Measurements from ENCODE around the gene CLCNKB.
"Not testable (repeated sequence)": the region's sequence is repeated elsewhere in the genome, so short reads cannot be mapped to it uniquely, and the experiment has no call there.

The CLCNKB gene

GRCh38 chr1:16015960-16016901 lies 27.4 kb upstream of the CLCNKB start:
- no peak for DNase-seq

GRCh38 chr1:16017076-16017460 lies 26.5 kb upstream of the CLCNKB start:
- no peak for DNase-seq

- no peak for DNase-seq
Observed at GRCh38 chr1:16017461-16018303, 25.9 kb upstream of the CLCNKB start, which contains the start of gene HSPB7. TSS of gene HSPB7 (minus strand) at chr1:16018043. CDS start at chr1:16017963, 80 bp downstream.

- DNase-seq: no peak
Observed at GRCh38 chr1:16018308-16018707, 25.3 kb upstream of the CLCNKB start.

GRCh38 chr1:16018749-16019643 lies 24.6 kb upstream of the CLCNKB start:
- DNase-seq: no peak

- DNase-seq: no peak
Observed at GRCh38 chr1:16019644-16020277, 23.8 kb upstream of the CLCNKB start.

- no peak for DNase-seq
Observed at GRCh38 chr1:16020325-16020724, 23.3 kb upstream of the CLCNKB start.

GRCh38 chr1:16020878-16021277 lies 22.7 kb upstream of the CLCNKB start:
- not testable (repeated sequence) for DNase-seq

GRCh38 chr1:16021681-16022080 lies 21.9 kb upstream of the CLCNKB start, which contains the start of gene CLCNKA:
TSS of gene CLCNKA (plus strand) at chr1:16022036. CDS start at chr1:16022620, 584 bp downstream.
- DNase-seq: peak; percentile 41

GRCh38 chr1:16022393-16022792 lies 21.2 kb upstream of the CLCNKB start:
- DNase-seq: no peak

GRCh38 chr1:16023050-16023653 lies 20.4 kb upstream of the CLCNKB start:
- no peak for DNase-seq

- not testable (repeated sequence) for DNase-seq
Observed at GRCh38 chr1:16026302-16026701, 17.3 kb upstream of the CLCNKB start.

- no peak for DNase-seq
Observed at GRCh38 chr1:16026723-16027484, 16.7 kb upstream of the CLCNKB start.

GRCh38 chr1:16028237-16029002 lies 15.2 kb upstream of the CLCNKB start:
- DNase-seq: no peak

- DNase-seq: not testable (repeated sequence)
Observed at GRCh38 chr1:16029003-16029268, 14.6 kb upstream of the CLCNKB start.

GRCh38 chr1:16029288-16029687 lies 14.3 kb upstream of the CLCNKB start:
- no peak for DNase-seq

GRCh38 chr1:16031551-16031950 lies 12.0 kb upstream of the CLCNKB start:
- no peak for DNase-seq

GRCh38 chr1:16032388-16033102 lies 11.0 kb upstream of the CLCNKB start:
- DNase-seq: no peak

GRCh38 chr1:16033103-16033632 lies 10.4 kb upstream of the CLCNKB start:
- not testable (repeated sequence) for DNase-seq

Data from NCI-H2107 (cell line).